ENCODE data around the gene RUNDC3A.

RUNDC3A gene

DNA sequence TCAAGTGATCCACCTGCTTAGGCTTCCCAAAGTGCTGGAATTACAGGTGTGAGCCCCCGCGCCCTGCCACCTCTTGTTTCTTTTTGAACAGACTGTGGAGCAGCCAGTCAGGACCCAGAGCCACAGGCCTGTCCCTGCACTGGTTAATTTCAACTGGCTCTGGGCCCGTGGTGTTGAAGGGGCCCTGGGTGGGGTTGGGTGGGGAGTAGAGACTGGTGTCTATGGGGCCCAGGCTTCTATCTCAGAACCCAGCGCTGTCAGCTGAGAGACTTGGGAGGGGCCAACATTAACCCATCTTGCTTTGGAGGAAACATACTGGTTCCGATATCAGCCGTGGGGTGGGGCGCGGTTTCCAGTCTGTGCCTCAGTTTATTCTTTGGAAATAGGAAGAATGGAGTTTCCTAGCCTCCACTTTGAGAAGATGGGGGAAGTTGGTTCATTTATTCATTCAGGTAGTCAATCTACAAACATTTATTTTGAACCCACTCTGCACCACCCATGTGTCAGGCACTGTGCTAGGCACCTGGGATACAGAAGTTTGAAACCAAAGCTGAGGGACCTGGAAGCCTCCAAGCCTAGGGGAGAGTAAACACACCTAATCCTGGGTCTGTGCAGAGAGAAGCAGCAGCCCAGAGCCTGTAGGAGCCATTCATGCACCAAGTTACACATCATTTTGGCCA is 24.9 kb upstream of the RUNDC3A start:
- DNase-seq (ENCODE audit: low read depth) = no peak

DNA sequence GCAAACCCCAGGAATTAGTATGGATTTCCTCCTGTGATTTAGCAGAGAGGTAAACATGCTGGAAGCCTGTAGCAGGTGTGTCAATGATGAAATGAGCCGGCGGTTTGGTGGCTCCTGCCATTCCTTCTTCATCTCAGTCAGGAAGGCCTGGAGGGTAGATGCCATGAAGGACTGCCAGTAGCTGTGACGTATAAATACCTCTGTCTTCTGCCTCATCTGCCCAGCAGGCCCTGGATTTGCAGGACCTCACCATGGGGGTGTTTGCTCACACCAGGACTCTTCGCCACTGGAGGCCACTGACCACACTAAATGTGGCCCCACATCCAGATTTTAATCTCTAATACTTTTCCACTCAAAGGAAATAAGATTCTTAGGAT is 24.4 kb upstream of the RUNDC3A start:
- DNase-seq (ENCODE audit: low read depth) = no peak

DNA sequence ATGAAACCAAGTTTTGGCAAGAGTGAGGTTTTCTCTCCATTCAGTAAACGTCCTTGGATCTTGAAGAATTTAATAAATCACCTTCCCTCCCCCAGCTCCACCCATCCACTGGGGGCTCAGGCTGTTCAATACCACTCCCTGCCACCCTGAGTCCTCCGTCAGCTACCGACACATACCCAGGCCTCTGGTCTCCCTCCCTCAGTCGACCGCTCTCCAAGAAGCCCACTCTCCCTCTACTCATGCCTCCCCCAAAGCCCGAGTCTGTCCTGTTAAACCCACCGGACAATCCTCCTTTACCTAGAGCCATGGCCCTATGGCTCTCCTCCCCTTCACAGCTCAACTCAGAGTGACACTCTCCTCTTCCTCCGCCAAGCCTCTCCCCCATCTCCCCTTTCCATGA is 20.8 kb upstream of the RUNDC3A start:
- DNase-seq (ENCODE audit: low read depth) = no peak

DNA sequence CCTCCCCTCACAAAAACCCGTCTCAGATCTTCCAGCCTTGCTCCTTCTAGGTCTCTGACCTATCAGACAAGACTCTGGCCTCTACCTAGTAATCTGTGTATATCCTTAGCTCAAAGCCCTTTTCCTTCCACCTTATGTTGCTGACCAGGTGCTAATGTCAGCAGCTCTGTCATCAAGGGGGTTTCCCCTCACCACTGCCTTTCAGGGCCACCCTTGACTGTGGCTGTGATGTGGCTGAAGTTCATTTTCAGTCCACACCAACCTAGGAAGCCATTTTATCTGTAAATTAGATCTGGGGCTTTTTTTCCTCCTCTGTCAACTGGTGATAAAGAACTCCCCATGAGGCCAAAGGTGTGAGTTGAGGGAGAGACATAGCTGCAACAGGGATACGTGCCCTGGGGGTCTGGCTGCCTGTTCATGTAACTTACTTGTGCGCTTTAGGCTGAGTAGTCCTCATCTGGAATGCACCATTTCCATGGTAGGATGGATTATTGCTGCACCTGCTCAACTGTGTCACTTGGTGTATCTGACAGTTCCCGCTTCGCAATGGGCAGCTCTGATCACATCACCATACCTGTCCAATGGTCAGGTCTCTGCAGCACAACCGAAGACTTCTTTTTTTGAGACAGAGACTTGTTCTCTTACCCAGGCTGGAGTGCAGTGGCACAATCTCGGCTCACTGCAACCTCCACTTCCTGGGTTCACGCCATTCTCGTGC is 14.7 kb upstream of the RUNDC3A start:
- DNase-seq (ENCODE audit: low read depth) = no peak

DNA sequence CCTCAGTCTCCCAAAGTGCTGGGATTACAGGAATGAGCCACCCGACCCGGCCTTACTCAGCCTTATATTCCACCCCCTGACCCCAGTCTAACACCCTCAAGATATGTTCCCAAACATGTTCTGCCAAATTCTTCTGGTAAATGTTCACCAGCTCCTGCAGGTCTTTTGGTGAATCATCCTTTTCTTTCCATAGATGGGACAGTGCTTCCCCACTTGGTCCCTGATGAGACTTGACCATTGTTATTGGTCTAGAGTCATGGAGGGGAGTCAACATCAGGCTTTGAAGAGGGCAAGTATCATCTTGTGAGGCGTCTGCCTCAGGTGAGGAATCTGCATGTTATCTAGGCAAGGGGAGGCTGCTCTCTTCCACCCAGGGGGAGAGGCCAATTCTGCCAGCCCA is 10.4 kb upstream of the RUNDC3A start:
- no peak for DNase-seq (ENCODE audit: low read depth)

DNA sequence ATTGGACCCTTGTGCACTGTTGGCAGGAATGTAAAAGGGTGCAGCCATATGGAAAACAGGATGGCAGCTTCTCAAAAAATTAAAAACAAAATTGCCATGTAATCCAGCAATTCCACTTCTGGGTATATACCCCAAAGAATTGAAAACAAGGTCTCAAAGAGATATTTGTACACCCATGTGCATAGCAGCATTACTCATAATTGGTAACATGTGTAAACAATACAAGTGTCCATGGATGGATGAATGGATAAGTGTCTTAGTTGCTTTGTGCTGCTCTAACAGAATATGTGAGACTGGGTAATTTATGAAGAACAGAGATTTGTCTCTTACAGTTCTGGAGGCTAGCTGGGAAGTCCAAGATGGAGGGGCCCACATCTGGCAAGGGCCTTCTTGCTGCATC is 3.8 kb upstream of the RUNDC3A start:
- DNase-seq (ENCODE audit: low read depth) = no peak

DNA sequence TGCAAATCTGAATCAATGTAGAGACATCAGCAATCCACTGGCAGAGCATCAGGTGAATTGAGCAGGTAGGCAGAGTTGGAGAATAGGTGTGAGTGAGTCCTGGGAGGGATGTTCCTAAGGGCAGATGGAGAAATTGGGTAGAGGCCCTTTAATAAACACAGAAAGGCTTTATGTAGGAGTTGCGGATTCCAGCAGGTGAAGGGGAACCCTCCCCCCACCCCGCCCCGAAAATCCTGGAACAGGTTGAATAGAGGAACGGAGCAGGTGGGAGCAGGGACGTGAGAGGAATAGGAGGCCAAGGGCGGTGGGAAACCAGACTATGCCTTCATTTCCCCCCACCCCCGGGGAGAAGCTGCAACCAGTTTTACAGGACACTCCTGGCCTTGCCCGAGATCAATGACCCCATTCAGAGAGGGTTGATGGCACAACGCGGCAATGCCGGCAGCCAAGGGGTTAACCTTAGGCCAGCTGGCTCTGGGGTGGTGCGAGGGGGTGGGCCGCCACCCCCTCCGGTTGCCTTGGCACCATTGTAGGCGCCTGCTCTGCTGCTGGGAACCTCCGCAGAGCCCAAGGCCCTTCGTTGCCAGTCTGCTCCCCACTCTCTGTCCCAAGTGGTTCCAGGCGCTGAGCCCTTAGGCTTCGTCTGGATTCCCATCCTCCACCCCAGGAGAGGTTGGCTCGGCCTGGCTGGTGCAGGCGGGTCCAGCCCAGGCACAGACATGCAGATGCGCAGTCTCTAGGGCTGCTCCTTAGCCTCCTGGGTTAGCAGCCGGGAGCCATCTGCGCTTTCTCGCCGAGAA is 814 bp upstream of the RUNDC3A start:
- DNase-seq (ENCODE audit: low read depth) = no peak

DNA sequence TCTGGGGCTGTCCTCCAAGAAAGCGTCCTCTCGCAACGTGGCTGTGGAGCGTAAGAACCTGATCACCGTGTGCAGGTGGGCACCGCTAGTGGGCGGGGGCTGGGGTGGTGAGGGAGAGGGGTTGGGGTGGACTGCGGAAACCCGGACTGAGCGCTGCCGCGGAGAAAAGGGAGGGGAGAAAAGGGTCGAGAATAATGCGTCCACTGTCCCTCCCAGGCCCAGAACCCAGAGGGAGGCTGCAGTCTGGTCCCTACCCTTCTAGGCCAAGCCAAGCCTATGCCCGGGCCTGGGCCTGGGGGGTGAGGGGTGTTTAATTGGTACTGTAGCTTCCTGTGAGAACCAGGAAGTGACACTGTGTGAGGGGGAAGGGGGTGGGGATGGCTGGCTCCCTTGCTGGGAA is 464 bp downstream of the RUNDC3A start:
- DNase-seq (ENCODE audit: low read depth) = no peak

DNA sequence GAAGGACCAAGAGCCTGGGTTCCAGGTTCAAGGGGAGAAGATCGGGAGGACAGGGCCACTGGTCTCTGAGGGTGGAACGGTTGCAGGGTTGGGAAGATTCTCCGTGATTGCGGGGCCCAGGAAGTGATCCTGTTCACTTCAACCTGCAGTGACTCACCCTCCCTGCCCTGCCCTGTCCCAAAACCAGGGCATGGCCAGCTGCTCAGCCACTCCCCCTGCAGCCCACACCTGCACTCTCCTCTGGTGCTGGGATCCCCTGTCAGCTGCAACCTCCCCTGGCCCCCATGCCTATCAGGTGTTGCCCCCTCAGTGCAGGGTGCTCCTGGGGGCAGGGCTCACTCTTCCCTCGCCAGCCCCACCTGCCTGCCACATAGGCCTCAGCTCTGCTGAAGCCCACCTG is 1.1 kb downstream of the RUNDC3A start:
- no peak for DNase-seq (ENCODE audit: low read depth)

DNA sequence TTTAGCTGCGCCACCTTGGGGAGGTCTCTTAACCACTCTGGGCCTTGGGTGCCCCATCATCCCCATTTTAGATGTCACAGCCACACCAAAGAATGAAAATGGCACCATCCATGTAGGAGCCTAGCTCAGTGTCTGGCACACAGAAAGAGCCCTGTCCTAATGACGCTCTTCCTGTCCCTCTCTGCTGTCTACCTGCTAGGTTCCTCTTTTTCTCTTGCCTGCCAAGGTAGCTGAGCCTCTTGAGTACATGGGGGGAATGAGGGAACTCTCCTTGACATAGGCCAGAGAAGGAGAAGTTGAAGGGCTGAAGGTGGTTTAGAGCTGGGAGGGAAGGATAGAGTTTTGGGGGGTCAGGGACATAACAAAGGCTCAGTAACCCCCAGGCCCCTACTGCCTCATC is 1.8 kb downstream of the RUNDC3A start:
- no peak for DNase-seq (ENCODE audit: low read depth)

DNA sequence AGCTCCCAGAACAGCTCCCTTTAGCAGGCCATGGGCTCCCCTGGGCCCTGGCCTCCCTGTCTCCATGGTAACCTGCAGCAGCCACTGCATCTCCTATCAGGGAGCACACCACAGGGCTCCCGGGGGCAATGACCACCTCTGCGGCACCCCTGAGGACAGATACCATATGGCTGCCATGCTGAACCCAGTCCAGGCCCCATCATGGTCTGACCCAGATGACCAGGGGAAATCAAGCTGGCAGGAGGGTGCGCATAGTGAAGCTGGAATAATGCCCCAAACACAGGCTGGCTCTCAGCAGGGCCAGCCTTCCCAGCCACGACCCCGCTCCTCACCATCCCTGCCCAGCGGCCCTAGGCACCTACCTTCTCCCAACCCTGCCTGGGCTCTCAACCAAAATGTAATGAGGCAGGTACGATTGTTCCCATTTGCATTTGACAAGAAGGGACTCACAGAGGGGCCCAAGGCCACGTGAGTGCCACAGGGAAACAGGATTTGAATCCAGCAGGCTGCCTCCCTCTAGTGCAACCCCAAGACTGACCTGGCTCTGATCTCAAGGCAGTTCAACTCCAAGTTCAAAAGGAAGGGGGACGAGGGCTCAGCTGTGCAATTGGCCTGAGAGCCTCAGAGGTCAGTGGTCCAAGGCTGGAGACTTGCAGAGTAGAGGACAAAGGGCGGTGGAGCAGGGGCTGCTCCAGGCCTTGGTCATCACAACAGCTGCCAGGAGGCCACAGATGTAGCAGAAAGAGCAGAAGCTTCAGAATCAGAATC is 2.4 kb downstream of the RUNDC3A start:
- DNase-seq (ENCODE audit: low read depth) = no peak

DNA sequence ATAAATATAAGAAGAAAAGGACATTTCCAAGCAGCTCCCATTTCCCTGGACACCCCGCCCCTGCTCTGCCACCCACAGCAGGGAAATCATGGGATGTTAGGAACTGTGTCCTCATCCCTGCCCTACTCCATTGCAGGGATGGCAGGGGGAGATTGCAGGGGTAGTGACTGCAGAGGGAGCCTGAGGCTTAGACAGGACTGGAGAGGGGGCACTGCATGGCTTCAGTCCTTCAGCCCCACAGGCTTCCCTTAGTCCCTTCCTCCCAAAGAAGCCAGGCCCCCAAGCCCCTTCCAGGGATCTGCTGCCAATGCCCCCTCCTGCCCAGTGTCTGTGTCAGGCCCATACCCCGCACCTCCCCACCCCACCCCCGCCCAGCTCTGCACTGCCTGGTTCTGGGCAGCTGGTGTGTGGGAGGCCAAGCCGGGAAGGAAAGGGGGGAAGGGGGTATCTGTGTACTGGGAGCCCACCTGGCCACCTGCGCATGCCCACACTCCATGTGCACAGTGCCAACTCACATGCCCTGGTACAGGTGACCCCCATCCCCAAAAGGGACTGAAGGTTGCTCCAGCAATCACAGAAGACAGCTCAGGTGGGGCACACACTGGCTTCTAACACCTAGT is 3.3 kb downstream of the RUNDC3A start:
- DNase-seq (ENCODE audit: low read depth) = no peak

DNA sequence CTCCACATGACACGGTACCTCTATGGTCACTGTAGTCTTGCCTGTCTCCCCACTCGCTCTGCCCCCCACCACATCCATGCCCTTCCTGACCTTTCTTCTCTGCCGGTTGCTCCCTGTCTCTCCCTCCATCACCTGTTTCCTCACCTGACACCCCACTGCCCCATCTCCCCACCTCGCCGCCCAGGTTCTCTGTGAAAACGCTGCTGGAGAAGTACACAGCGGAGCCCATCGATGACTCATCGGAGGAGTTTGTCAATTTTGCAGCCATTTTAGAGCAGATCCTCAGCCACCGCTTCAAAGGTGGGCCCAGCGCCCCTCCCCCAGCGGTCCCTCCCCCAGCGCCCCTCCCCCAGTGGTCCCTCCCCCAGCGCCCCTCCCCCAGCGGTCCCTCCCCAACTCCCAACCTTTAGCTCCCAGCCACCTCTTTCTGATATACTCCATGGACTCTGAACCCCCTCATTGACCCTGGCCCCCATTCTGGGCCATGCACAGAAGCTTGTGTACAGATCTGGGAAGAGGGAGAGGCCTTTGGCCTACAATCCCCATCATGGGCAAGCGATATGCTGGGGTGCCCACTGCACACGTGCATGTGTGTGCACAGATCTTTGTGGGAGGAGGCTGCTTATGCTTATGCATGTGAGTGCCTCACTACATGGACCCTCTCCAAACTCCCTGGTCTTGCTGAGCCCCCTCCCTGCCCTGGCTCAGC is 4.1 kb downstream of the RUNDC3A start:
- DNase-seq (ENCODE audit: low read depth) = no peak

DNA sequence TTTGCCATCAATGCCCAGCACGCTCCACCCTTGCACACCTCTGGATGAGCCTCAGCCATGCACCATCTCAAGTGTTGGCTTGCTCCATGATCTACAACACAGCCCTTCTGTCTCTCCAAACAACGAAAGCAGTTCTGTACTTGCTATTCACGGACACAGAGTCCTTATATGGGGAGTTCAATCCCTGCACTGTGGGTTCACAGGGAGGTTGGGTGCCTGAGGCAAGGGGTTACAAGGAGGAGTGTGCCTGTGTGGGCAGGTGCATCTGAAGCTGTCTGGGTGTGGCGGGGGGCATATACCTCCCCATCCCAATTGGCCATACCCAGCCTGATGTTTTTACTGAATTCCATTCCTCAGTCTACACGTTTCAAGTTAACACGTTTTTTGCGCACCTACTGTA is 5.6 kb downstream of the RUNDC3A start:
- DNase-seq (ENCODE audit: low read depth) = no peak

DNA sequence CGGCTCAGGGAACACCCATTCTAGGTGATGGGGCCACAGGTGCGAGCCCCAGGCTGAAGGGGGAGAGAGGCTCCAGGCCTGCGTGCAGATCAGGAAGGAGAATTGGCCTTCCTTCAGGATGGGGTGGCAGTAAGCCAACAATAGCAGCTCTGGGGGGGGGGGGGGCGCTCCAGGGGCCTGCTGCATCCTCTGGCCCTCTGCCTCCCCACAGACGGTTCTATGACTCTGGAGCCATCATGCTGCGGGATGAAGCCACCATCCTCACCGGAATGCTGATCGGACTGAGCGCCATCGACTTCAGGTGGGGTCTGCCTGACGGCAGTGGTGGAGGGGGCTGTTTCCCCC is 6.1 kb downstream of the RUNDC3A start:
- DNase-seq (ENCODE audit: low read depth) = no peak

DNA sequence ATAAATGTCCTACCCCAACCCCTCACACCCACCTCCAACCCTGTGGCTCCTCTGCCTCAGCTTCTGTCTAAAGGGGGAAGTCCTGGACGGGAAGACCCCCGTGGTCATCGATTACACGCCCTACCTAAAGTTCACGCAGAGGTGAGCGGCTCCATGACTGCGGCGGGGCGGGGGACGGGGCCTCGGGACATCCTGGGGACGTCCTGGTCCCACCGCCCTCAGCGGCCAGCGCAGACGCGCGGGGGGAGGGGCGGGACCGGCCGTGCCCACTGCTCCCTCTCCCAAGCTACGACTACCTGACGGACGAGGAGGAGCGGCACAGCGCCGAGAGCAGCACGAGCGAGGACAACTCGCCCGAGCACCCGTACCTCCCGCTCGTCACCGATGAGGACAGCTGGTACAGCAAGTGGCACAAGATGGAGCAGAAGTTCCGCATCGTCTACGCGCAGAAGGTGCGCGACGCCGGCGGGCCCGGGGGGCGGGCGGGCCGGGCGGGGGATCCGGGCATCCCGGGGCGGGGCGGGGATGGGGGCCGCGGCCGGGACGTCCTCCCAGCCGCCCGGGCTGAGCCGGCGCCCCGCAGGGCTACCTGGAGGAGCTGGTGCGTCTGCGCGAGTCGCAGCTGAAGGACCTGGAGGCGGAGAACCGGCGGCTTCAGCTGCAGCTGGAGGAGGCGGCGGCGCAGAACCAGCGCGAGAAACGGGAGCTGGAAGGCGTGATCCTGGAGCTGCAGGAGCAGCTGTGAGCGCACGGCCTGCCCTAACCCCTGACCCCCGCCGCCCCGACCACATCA is 6.7 kb downstream of the RUNDC3A start:
- no peak for DNase-seq (ENCODE audit: low read depth)

DNA sequence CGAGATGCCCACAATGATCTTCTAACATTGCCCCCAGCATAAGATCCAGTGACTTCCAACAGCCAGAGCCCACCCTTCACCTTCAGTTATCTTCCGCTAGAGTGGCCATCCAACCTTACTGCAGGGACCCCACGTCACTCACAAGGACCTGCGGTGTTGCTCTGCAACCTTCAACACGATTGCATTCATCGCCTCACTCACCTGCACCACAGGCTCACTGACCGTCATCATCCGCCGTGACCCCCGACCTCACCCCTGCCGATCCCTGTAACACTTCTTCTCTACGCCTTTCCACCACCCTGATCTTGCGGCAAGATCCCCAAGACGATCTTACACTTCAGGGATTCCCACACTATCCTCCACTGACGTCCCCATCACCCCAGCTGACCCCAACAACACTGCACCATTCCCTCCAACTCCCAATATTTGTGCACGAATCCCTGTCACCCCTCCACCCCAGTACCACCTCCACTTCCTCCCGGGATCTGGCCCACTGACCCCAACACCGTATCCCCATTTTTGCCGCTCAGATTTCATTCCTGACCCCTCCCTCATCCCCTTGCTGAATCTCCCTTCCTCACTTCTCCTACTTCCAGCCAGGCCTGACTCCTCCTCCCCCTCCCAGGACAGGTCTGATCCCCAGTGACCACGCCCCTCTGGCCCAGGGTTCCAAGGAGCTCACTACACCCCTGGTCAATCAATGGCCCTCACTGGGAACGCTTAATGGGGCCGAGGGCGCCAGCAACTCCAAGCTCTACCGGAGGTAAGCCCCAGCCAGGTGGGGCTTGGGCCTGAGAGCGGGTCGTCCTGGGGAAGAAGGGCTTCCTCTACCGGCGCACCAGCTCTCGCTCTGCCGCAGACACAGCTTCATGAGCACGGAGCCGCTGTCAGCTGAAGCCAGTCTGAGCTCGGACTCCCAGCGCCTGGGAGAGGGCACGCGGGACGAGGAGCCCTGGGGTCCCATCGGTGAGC is 7.6 kb downstream of the RUNDC3A start:
- no peak for DNase-seq (ENCODE audit: low read depth)

DNA sequence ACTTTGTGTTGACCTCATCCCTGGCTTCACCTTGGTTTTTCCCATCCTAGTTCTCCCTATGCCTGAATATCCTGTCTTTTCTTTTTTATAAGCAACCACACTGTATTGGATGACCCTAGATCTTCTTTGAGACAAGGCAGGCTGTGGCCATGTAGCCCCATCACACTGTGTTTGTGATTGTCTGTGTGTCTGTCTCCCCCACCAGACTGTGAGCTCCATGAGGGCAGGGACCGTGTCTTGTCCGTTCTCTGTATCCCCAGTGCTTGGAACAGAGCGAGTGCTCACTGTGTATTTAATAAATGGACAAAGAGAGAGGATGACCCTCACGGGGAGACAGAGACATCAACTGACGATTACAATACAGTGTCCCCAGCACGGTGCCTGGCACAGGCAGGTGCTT is 9.1 kb downstream of the RUNDC3A start:
- DNase-seq (ENCODE audit: low read depth) = no peak

DNA sequence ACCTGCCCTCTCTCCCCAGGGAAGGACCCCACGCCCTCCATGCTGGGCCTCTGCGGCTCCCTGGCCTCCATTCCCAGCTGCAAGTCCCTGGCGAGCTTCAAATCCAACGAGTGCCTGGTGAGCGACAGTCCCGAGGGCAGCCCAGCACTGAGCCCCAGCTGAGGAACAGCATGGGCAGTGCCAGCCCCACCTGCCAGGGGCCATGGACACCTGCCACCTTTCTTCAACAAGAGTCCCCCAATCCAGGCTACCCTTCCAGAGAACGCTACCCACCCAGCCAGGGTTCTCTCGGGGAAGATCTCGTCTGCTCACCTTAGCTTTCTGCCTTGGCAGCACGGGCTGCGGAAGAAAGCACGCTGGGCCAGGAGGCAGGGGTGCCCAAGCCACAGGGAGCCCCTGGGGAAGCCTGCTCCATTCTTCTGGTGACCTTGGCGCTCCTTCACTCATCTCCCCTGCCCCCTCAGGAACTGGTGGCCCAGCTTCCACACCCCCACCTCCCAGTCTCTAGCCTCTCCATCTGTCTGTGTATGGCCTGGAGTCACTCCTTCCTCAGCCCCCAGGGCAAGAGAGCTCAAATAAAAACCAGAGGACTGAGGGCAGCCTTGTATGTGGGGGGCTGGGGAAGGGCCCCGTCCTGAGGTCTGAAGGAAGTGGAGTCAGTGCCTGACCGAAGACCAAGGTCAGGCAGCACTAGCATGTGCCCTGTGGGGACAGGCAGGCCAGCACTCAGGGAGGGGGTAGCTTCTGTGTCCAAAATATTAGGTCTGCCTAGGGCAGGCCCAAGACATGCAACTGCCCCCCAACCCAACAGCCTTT is 9.9 kb downstream of the RUNDC3A start:
- DNase-seq (ENCODE audit: low read depth) = no peak

Data from stimulated activated CD8-positive, alpha-beta memory T cell treated with anti-CD3 and anti-CD28 coated beads, Interleukin-12 subunit alpha, Interleukin-12 subunit beta, amount 100 ng/mL, for 1 hour (primary cell).